HepG2 (cell line): ENCODE data around the gene RASSF7. TPM values are rescaled to one million over a fixed set of nuclear protein-coding genes. Genes with fewer than 3 reads are reported as not detected.

Source experiments
- AGO2 ChIP-seq: fragments of 200-400 bp; formaldehyde crosslinking; optimal IDR thresholded peaks from 2 replicates; pipeline ENCODE3; 2017; ENCODE audit warnings: mild to moderate bottlenecking, low read depth, low read length, moderate library complexity
- ARNT ChIP-seq: fragments of 450-650 bp; IDR thresholded peaks from 2 replicates; pipeline ENCODE4 v1.6.1; 2017
- HNF4A ChIP-seq: sonication (generic); formaldehyde crosslinking; IDR thresholded peaks from 2 replicates; pipeline ENCODE4 v1.4.0; 2020; ENCODE audit warnings: missing genetic modification reagents
- HNRNPK ChIP-seq: fragments of 200-400 bp; formaldehyde crosslinking; IDR thresholded peaks from 2 replicates; pipeline ENCODE4 v1.6.1; 2018; ENCODE audit warnings: low read length, low read depth, moderate library complexity, mild to moderate bottlenecking; ENCODE audit not compliant: poor library complexity, severe bottlenecking
- IKZF4 ChIP-seq: sonication (generic); formaldehyde crosslinking; IDR thresholded peaks from 2 replicates; pipeline ENCODE4 v1.5.1; 2020; ENCODE audit warnings: borderline replicate concordance, mild to moderate bottlenecking, low read depth, missing genetic modification reagents; ENCODE audit errors: not compliant biosample characterization
- MEIS1 ChIP-seq: sonication (generic); formaldehyde crosslinking; IDR thresholded peaks from 2 replicates; pipeline ENCODE4 v1.9.0; 2021; ENCODE audit warnings: mild to moderate bottlenecking, missing genetic modification reagents, moderate library complexity, borderline replicate concordance
- MYNN ChIP-seq: sonication (generic); formaldehyde crosslinking; IDR thresholded peaks from 2 replicates; pipeline ENCODE4 v1.4.0; 2020; ENCODE audit warnings: mild to moderate bottlenecking, low read depth, missing genetic modification reagents
- NPAS2 ChIP-seq: sonication (generic); formaldehyde crosslinking; IDR thresholded peaks from 2 replicates; pipeline ENCODE4 v1.8.0; 2022; ENCODE audit warnings: mild to moderate bottlenecking, missing genetic modification reagents, borderline replicate concordance
- SP1 ChIP-seq, 2 experiments: fragments of 450-650 bp in 1 of 2; sonication (generic) in 1 of 2; formaldehyde crosslinking in 1 of 2; IDR thresholded peaks; 2 replicates each; pipeline versions ENCODE4 v1.4.0 to v1.6.1; 2016 to 2020; ENCODE audit warnings: missing genetic modification reagents in 1 of 2
- TP53 ChIP-seq: sonication (generic); formaldehyde crosslinking; conservative IDR thresholded peaks from 2 replicates; pipeline ENCODE4 v1.4.0; 2020; ENCODE audit warnings: missing genetic modification reagents
- ZBTB8A ChIP-seq: sonication (generic); formaldehyde crosslinking; IDR thresholded peaks from 2 replicates; pipeline ENCODE4 v1.4.0; 2020; ENCODE audit warnings: mild to moderate bottlenecking, low read depth, missing genetic modification reagents, borderline replicate concordance
- ZMYM4 ChIP-seq: sonication (generic); formaldehyde crosslinking; IDR thresholded peaks from 2 replicates; pipeline ENCODE4 v1.8.1; 2023; ENCODE audit warnings: mild to moderate bottlenecking, missing genetic modification reagents
- ZNF121 ChIP-seq: sonication (generic); formaldehyde crosslinking; IDR thresholded peaks from 2 replicates; pipeline ENCODE4 v1.5.0; 2020; ENCODE audit warnings: mild to moderate bottlenecking, missing genetic modification reagents
- ZNF841 ChIP-seq: sonication (generic); formaldehyde crosslinking; IDR thresholded peaks from 2 replicates; pipeline ENCODE4 v1.8.1; 2023; ENCODE audit warnings: missing genetic modification reagents, borderline replicate concordance
- ZSCAN29 ChIP-seq: sonication (generic); formaldehyde crosslinking; conservative IDR thresholded peaks from 2 replicates; pipeline ENCODE4 v1.4.0; 2020; ENCODE audit warnings: mild to moderate bottlenecking, missing genetic modification reagents
- ZSCAN9 ChIP-seq: IDR thresholded peaks from 2 replicates; pipeline ENCODE4 v1.6.1; 2016; ENCODE audit warnings: borderline replicate concordance
- polyA plus RNA-seq, 8 experiments: library from polyadenylated mRNA; depleted of rRNA in 3 of 8; stranded (reverse) in 7 of 8; unstranded in 1 of 8; fragments of >200 nt; fragmentation: Illumina TruSeq in 4 of 8; extraction: Trizol in 4 of 8; gene quantifications; 2 replicates each; pipeline versions ENCODE4 v1.2.1 to v1.2.3, GENCODE V29; 2011 to 2016; ENCODE audit warnings: low read depth in 4 of 8, missing spikeins in 1 of 8, mixed read lengths in 1 of 8; ENCODE audit not compliant: insufficient read depth in 1 of 8
- total RNA-seq, 5 experiments: library from RNA; depleted of rRNA; stranded (reverse); fragments of >200 nt; fragmentation: Illumina TruSeq; extraction: Trizol; gene quantifications; 2 replicates each; pipeline ENCODE4 v1.2.3, GENCODE V29; 2016; ENCODE audit warnings: low read depth in 1 of 5
- TF ChIP-seq, protein P1 (sequence below): IDR thresholded peaks from 2 replicates; pipeline ENCODE4 v1.6.1; 2016; ENCODE audit warnings: missing genetic modification reagents, missing compliant biosample characterization
- TF ChIP-seq, protein P2 (sequence below): IDR thresholded peaks from 2 replicates; pipeline ENCODE4 v1.6.1; 2012; ENCODE audit warnings: low read length, improper control_type of control experiment
- TF ChIP-seq, protein P3 (sequence below): IDR thresholded peaks from 2 replicates; pipeline ENCODE4 v1.6.1; 2016; ENCODE audit warnings: low read depth, borderline replicate concordance
- TF ChIP-seq, protein P4 (sequence below): sonication (generic); formaldehyde crosslinking; IDR thresholded peaks from 2 replicates; pipeline ENCODE4 v1.4.0; 2020; ENCODE audit warnings: mild to moderate bottlenecking, missing genetic modification reagents
- TF ChIP-seq, protein P5 (sequence below): sonication (generic); formaldehyde crosslinking; IDR thresholded peaks from 2 replicates; pipeline ENCODE4 v1.8.1; 2023; ENCODE audit warnings: missing genetic modification reagents, mild to moderate bottlenecking, borderline replicate concordance
- TF ChIP-seq, protein P6 (sequence below): sonication (generic); formaldehyde crosslinking; IDR thresholded peaks from 2 replicates; pipeline ENCODE4 v1.8.0; 2022; ENCODE audit warnings: mild to moderate bottlenecking, missing genetic modification reagents, moderate library complexity

The RASSF7 gene
- total and polyA plus RNA-seq, 2 of the 13 experiments (the other 11 are each of a cell fraction or from before 2014, with no cell fraction given) = 20.2 to 28.6 TPM

DNA sequence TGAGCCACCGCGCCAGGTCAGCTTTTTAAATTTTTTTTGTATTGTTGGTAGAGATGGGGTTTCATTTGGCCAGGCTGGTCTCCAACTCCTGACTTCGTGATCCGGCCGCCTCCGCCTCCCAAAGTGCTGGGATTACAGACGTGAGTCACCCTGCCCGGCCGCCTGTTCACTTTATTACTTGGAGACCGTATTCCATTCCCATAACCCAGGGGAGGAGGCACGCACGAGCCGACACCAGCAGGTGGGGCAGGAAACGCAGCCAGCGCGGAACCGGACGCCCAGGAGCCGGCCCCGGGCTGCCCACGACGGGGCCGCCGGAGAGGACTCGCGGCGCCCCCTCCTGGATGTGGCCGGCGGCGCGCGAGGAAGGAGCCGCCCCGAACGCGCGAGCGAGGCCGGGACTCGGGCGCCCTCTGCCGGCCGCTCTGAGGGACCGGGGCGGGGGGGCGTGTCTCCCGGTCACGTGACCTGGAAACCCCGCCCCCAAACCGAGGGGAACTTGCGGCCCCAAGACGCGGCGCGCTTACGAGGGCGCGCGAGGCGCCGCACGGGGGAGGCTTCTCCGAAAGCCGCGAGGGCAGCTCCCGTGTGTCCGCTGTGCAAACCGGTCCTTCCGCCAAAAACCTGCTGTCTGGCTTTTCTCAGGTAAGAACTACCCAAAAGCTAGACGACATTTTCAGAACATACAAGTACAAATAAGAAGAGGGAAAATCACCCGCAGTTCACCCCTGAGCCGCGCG, 42.1 kb upstream of the RASSF7 start (continued):
- TF ChIP-seq, protein P1, sequence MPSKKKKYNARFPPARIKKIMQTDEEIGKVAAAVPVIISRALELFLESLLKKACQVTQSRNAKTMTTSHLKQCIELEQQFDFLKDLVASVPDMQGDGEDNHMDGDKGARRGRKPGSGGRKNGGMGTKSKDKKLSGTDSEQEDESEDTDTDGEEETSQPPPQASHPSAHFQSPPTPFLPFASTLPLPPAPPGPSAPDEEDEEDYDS (CRISPR knock-in tag) = no peak
- TF ChIP-seq MYNN (CRISPR knock-in tag) (no peak), ZBTB8A (no peak), IKZF4 (CRISPR knock-in tag) (no peak), ZSCAN9 (no peak), ZNF841 (CRISPR knock-in tag) (no peak), AGO2 (peak; percentile 65), HNF4A (CRISPR knock-in tag) (no peak), SP1 (IDR thresholded peaks at IDR 0.05) (no peak), SP1 (CRISPR knock-in tag; IDR thresholded peaks at IDR 0.05) (peak; percentile 94), ARNT (no peak), NPAS2 (CRISPR knock-in tag) (no peak), ZSCAN29 (CRISPR knock-in tag) (0 out of 2 replicates have a peak, but pooled peaks have one; percentile 52), HNRNPK (peak; percentile 50), ZMYM4 (CRISPR knock-in tag) (peak; percentile 94), TP53 (CRISPR knock-in tag) (no peak), ZNF121 (CRISPR knock-in tag) (no peak), MEIS1 (CRISPR knock-in tag) (no peak)
- TF ChIP-seq, protein P2, sequence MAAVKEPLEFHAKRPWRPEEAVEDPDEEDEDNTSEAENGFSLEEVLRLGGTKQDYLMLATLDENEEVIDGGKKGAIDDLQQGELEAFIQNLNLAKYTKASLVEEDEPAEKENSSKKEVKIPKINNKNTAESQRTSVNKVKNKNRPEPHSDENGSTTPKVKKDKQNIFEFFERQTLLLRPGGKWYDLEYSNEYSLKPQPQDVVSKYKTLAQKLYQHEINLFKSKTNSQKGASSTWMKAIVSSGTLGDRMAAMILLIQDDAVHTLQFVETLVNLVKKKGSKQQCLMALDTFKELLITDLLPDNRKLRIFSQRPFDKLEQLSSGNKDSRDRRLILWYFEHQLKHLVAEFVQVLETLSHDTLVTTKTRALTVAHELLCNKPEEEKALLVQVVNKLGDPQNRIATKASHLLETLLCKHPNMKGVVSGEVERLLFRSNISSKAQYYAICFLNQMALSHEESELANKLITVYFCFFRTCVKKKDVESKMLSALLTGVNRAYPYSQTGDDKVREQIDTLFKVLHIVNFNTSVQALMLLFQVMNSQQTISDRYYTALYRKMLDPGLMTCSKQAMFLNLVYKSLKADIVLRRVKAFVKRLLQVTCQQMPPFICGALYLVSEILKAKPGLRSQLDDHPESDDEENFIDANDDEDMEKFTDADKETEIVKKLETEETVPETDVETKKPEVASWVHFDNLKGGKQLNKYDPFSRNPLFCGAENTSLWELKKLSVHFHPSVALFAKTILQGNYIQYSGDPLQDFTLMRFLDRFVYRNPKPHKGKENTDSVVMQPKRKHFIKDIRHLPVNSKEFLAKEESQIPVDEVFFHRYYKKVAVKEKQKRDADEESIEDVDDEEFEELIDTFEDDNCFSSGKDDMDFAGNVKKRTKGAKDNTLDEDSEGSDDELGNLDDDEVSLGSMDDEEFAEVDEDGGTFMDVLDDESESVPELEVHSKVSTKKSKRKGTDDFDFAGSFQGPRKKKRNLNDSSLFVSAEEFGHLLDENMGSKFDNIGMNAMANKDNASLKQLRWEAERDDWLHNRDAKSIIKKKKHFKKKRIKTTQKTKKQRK = no peak
- TF ChIP-seq, protein P3, sequence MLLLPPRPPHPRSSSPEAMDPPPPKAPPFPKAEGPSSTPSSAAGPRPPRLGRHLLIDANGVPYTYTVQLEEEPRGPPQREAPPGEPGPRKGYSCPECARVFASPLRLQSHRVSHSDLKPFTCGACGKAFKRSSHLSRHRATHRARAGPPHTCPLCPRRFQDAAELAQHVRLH (CRISPR knock-in tag) = no peak
- TF ChIP-seq, protein P4, sequence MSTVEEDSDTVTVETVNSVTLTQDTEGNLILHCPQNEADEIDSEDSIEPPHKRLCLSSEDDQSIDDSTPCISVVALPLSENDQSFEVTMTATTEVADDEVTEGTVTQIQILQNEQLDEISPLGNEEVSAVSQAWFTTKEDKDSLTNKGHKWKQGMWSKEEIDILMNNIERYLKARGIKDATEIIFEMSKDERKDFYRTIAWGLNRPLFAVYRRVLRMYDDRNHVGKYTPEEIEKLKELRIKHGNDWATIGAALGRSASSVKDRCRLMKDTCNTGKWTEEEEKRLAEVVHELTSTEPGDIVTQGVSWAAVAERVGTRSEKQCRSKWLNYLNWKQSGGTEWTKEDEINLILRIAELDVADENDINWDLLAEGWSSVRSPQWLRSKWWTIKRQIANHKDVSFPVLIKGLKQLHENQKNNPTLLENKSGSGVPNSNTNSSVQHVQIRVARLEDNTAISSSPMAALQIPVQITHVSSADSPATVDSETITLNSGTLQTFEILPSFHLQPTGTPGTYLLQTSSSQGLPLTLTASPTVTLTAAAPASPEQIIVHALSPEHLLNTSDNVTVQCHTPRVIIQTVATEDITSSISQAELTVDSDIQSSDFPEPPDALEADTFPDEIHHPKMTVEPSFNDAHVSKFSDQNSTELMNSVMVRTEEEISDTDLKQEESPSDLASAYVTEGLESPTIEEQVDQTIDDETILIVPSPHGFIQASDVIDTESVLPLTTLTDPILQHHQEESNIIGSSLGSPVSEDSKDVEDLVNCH (CRISPR knock-in tag) = no peak
- TF ChIP-seq, protein P5, sequence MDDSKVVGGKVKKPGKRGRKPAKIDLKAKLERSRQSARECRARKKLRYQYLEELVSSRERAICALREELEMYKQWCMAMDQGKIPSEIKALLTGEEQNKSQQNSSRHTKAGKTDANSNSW (CRISPR knock-in tag) = no peak
- TF ChIP-seq, protein P6, sequence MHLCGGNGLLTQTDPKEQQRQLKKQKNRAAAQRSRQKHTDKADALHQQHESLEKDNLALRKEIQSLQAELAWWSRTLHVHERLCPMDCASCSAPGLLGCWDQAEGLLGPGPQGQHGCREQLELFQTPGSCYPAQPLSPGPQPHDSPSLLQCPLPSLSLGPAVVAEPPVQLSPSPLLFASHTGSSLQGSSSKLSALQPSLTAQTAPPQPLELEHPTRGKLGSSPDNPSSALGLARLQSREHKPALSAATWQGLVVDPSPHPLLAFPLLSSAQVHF (CRISPR knock-in tag) = no peak
